SK-N-SH (cell line): Measurements from ENCODE around the gene DNASE1L3. TPM values are rescaled to one million over a fixed set of nuclear protein-coding genes. Genes with fewer than 3 reads are reported as not detected.

Experiments used
- CTCF ChIA-PET: fragments of 300-600, 350-600 bp; formaldehyde crosslinking; extraction: SDS; loops from one replicate; lab custom pipeline; 2021; lab: Yijun Ruan, JAX
- POLR2A ChIA-PET: fragments of 350-600 bp; sonication (Branson Sonifier 250); formaldehyde crosslinking; extraction: SDS; loops from one replicate; lab custom pipeline; 2020; ENCODE audit warnings: antibody characterized with exemption, inconsistent platforms; lab: Yijun Ruan, JAX
- DNase-seq: peaks from one replicate; pipeline ENCODE4 v3.0.0; 2012
- H2AFZ ChIP-seq: fragments of 200-600 bp; sonication (generic); 2 replicates; pipeline ENCODE4 v1.8.1; 2016; ENCODE audit warnings: antibody characterized with exemption, mild to moderate bottlenecking, low read depth
- H3F3A ChIP-seq: fragments of 200-600 bp; sonication (generic); replicated peaks from 2 replicates; pipeline ENCODE3; 2016; ENCODE audit warnings: antibody characterized with exemption, mild to moderate bottlenecking; ENCODE audit not compliant: insufficient read depth
- H3K27ac ChIP-seq, 2 experiments: fragments of 200-500 bp in 1 of 2; fragments of 200-600 bp in 1 of 2; sonication (Bioruptor generic) in 1 of 2; sonication (generic), shearing (Covaris generic) in 1 of 2; 2 replicates each; pipeline versions ENCODE4 v1.5.1 to v1.6.1; 2014 to 2016; ENCODE audit warnings: low read depth in 2 of 2, inconsistent platforms in 1 of 2, low read length in 1 of 2, mild to moderate bottlenecking in 1 of 2, mixed read lengths in 1 of 2
- H3K27me3 ChIP-seq: fragments of 200-600 bp; sonication (generic), shearing (Covaris generic); 2 replicates; pipeline ENCODE4 v1.6.1; 2016; ENCODE audit warnings: mixed run types; ENCODE audit not compliant: insufficient read depth
- H3K36me3 ChIP-seq, 2 experiments: fragments of 200-500 bp in 1 of 2; fragments of 200-600 bp in 1 of 2; sonication (Bioruptor generic) in 1 of 2; sonication (generic) in 1 of 2; replicated peaks in 1 of 2; 2 replicates each; pipeline versions ENCODE3 to v1.5.1; 2014 to 2016; ENCODE audit warnings: low read length in 1 of 2, mild to moderate bottlenecking in 1 of 2; ENCODE audit not compliant: insufficient read depth in 2 of 2, control insufficient read depth in 1 of 2
- H3K4me1 ChIP-seq, 2 experiments: fragments of 200-500 bp in 1 of 2; fragments of 200-600 bp in 1 of 2; sonication (Bioruptor generic) in 1 of 2; sonication (generic), shearing (Covaris generic) in 1 of 2; 2 replicates each; pipeline versions ENCODE4 v1.5.1 to v1.6.1; 2014 to 2016; ENCODE audit warnings: low read depth in 1 of 2, low read length in 1 of 2, mixed run types in 1 of 2; ENCODE audit not compliant: insufficient read depth in 2 of 2, control insufficient read depth in 1 of 2
- H3K4me2 ChIP-seq: fragments of 200-600 bp; sonication (generic), shearing (Covaris generic); 2 replicates; pipeline ENCODE4 v1.6.1; 2017; ENCODE audit warnings: mixed run types
- H3K4me3 ChIP-seq, 2 experiments: fragments of 200-500 bp in 1 of 2; fragments of 200-600 bp in 1 of 2; sonication (Bioruptor generic) in 1 of 2; sonication (generic), shearing (Covaris generic) in 1 of 2; 2 replicates each; pipeline versions ENCODE4 v1.5.1 to v1.8.1; 2014 to 2016; ENCODE audit warnings: low read depth in 2 of 2, inconsistent platforms in 1 of 2, low read length in 1 of 2, mild to moderate bottlenecking in 1 of 2, mixed read lengths in 1 of 2, moderate library complexity in 1 of 2
- H3K79me2 ChIP-seq: fragments of 200-600 bp; sonication (generic); 2 replicates; pipeline ENCODE4 v1.8.1; 2017; ENCODE audit warnings: mild to moderate bottlenecking; ENCODE audit not compliant: insufficient read depth
- H3K9ac ChIP-seq: fragments of 200-600 bp; sonication (generic); 2 replicates; pipeline ENCODE4 v1.6.1; 2017; ENCODE audit warnings: mixed run types
- H3K9me2 ChIP-seq: fragments of 200-600 bp; sonication (generic); 2 replicates; pipeline ENCODE4 v1.6.1; 2017; ENCODE audit warnings: mixed run types
- H3K9me3 ChIP-seq: fragments of 200-600 bp; sonication (generic); 2 replicates; pipeline ENCODE4 v1.6.1; 2017; ENCODE audit warnings: mixed run types, mild to moderate bottlenecking, moderate library complexity
- H4K20me1 ChIP-seq: fragments of 200-600 bp; sonication (generic); 2 replicates; pipeline ENCODE4 v1.6.1; 2017; ENCODE audit warnings: mild to moderate bottlenecking, mixed run types; ENCODE audit not compliant: insufficient read depth
- GATA2 ChIP-seq: sonication (generic); formaldehyde crosslinking; IDR thresholded peaks from 2 replicates; pipeline ENCODE4 v1.5.0; 2020; ENCODE audit warnings: mild to moderate bottlenecking, missing genetic modification reagents
- MXI1 ChIP-seq: IDR thresholded peaks from 2 replicates; pipeline ENCODE4 v1.6.1; 2012; ENCODE audit warnings: mild to moderate bottlenecking, low read depth, low read length, improper control_type of control experiment
- NFIC ChIP-seq: IDR thresholded peaks from 2 replicates; pipeline ENCODE4 v1.4.0; 2012; ENCODE audit warnings: borderline replicate concordance
- POLR2AphosphoS5 ChIP-seq: IDR thresholded peaks from 2 replicates; pipeline ENCODE4 v1.6.1; 2012; ENCODE audit warnings: low read depth, low read length
- RAD21 ChIP-seq: IDR thresholded peaks from 2 replicates; pipeline ENCODE4 v1.6.1; 2012; ENCODE audit warnings: mild to moderate bottlenecking, low read length
- SIN3A ChIP-seq: IDR thresholded peaks from 2 replicates; pipeline ENCODE4 v1.6.1; 2012; ENCODE audit warnings: low read depth, mild to moderate bottlenecking, low read length, moderate library complexity, borderline replicate concordance
- SMC3 ChIP-seq: IDR thresholded peaks from 2 replicates; pipeline ENCODE4 v1.6.1; 2012; ENCODE audit warnings: low read depth, low read length, improper control_type of control experiment
- WGBS: methylation state at CpG from one replicate; pipeline ENCODE4 v1.1.6; 2017; ENCODE audit warnings: low lambda C conversion rate; 5-methylcytosine and 5-hydroxymethylcytosine counted together
- polyA plus RNA-seq, 3 experiments: library from polyadenylated mRNA; depleted of rRNA; stranded (reverse); fragments of >200 nt; gene quantifications; 2 replicates each; pipeline ENCODE4 v1.2.3, GENCODE V29; 2012
- TF ChIP-seq, protein P1 (sequence below): IDR thresholded peaks from 2 replicates; pipeline ENCODE4 v1.4.0; 2012; ENCODE audit warnings: low read depth, borderline replicate concordance
- TF ChIP-seq, protein P2 (sequence below): IDR thresholded peaks from 2 replicates; pipeline ENCODE4 v1.6.1; 2012; ENCODE audit warnings: mild to moderate bottlenecking, low read depth, low read length, moderate library complexity
- TF ChIP-seq, protein P3 (sequence below): IDR thresholded peaks from 2 replicates; pipeline ENCODE4 v1.4.0; 2012; ENCODE audit warnings: low read depth
- TF ChIP-seq, protein P4 (sequence below): IDR thresholded peaks from 2 replicates; pipeline ENCODE4; 2012
- TF ChIP-seq, protein P5 (sequence below): fragments of 200-600 bp; sonication (generic); IDR thresholded peaks from 2 replicates; pipeline ENCODE4 v1.6.1; 2017; ENCODE audit warnings: antibody characterized with exemption, mild to moderate bottlenecking, moderate library complexity

DNASE1L3 gene
- polyA plus RNA-seq, 1 of the 3 experiments (the other 2 are of a cell fraction) = not detected

DNA sequence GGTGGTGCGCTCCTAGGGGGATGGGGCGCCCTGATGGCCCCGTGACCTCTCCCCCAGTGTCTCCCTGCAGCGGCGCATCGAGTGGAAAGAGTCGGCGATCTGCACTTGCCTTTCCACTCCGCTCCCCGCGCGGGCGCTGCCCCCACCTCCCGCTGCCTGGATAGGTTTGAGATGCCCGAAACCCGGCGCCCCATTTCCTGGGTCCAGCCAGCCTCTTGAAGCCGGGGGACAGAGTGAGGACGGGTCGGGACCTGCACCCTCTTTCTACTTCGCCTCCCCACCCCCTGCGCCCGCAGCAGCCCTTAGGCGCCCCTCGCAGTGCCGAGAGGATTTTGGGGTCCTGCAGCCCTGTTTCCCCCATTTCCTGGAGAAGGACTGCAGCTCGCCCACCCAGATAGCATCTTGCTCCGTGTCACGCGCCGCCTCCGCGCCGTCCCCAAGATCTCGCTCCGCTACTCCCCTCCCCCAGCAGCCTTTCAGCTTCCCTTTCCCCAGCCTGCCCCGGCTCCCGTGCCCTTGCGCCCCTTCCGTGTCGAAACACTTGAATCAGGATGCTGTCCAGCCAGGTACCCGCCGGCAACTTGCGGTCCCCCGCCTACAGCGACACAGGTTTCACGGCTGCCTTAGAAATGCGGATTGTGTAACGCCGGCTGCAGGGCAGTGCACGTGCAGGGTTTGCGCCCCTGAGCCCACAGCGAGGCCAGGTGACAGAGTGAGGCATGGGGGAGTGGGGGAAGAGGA is 27.3 kb upstream of the DNASE1L3 start:
- POLR2A ChIA-PET = no interaction called here
- peak; percentile 91 for TF ChIP-seq MXI1
- TF ChIP-seq, protein P1, sequence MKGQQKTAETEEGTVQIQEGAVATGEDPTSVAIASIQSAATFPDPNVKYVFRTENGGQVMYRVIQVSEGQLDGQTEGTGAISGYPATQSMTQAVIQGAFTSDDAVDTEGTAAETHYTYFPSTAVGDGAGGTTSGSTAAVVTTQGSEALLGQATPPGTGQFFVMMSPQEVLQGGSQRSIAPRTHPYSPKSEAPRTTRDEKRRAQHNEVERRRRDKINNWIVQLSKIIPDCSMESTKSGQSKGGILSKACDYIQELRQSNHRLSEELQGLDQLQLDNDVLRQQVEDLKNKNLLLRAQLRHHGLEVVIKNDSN = 0 out of 2 replicates have a peak, but pooled peaks have one; percentile 27
- TF ChIP-seq, protein P2, sequence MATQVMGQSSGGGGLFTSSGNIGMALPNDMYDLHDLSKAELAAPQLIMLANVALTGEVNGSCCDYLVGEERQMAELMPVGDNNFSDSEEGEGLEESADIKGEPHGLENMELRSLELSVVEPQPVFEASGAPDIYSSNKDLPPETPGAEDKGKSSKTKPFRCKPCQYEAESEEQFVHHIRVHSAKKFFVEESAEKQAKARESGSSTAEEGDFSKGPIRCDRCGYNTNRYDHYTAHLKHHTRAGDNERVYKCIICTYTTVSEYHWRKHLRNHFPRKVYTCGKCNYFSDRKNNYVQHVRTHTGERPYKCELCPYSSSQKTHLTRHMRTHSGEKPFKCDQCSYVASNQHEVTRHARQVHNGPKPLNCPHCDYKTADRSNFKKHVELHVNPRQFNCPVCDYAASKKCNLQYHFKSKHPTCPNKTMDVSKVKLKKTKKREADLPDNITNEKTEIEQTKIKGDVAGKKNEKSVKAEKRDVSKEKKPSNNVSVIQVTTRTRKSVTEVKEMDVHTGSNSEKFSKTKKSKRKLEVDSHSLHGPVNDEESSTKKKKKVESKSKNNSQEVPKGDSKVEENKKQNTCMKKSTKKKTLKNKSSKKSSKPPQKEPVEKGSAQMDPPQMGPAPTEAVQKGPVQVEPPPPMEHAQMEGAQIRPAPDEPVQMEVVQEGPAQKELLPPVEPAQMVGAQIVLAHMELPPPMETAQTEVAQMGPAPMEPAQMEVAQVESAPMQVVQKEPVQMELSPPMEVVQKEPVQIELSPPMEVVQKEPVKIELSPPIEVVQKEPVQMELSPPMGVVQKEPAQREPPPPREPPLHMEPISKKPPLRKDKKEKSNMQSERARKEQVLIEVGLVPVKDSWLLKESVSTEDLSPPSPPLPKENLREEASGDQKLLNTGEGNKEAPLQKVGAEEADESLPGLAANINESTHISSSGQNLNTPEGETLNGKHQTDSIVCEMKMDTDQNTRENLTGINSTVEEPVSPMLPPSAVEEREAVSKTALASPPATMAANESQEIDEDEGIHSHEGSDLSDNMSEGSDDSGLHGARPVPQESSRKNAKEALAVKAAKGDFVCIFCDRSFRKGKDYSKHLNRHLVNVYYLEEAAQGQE = peak; percentile 34; the same call in 1 of the 2 replicates
- TF ChIP-seq NFIC = no peak
- TF ChIP-seq, protein P3, sequence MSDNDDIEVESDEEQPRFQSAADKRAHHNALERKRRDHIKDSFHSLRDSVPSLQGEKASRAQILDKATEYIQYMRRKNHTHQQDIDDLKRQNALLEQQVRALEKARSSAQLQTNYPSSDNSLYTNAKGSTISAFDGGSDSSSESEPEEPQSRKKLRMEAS = 0 out of 2 replicates have a peak, but pooled peaks have one; percentile 46
- TF ChIP-seq GATA2 (CRISPR knock-in tag) = peak; percentile 73
- H3K27ac ChIP-seq = peak overlapping the region; percentile 50 to 65; a peak in 2 of 4 replicates

DNA sequence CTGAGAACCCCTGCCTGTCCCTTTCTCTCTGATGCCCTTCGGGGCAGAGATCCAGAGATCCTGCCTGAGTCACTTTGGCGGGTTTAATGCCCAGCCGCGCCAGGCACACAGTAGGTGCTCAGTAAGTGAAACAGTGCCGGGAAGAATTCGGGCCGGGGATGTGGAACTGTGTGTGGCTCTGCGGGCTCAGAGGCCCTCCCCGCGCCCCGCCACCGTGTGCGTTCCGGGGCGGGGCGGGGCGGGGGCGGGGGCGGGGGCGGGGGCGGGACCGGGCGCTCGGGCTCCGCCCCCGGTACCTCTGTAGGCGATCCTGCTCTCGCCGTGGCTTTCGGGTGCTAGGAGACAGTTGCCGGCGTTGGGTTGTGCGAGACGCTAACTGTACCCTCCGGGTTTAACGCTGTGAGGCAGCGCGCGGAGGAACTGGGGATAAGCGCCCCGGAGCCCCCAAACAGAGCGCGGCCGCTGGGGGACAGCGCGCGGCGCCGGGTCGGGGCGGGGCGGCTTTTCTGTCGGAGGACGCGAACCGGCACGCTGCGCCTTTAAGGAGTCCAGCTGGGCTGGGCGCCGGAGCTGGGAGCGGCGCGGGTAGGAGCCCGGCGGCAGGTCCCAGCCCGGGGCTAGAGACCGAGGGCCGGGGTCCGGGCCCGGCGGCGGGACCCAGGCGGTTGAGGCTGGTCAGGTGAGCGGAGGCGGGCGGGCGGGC is 26.6 kb upstream of the DNASE1L3 start, which contains the start of gene ABHD6:
ABHD6 (plus strand) TSS at position 555 of the 703 bp plus-strand sequence. CDS start 18,795 bp downstream, outside the sequence.
- Histone ChIP-seq H2AFZ (peak within 1 kb of the TSS; percentile 97), H3F3A (no peaks in the 10 kb centered on the region), H3K27ac (peak within 1 kb of the TSS; percentile 50 to 65; a peak in 3 of 4 replicates), H4K20me1 (no peaks in the 10 kb centered on the region), H3K4me2 (peak within 1 kb of the TSS; percentile 98), H3K9me3 (no peaks in the 10 kb centered on the region), H3K4me1 (peaks cover 0 to 13% of the 10 kb centered on the region in 2 experiments; a peak in 1 of 4 replicates), H3K27me3 (no peaks in the 10 kb centered on the region), H3K79me2 (peaks cover 20% of the 10 kb centered on the region; the same call in 1 of the 2 replicates), H3K36me3 (no peaks in the 10 kb centered on the region), H3K4me3 (peak within 1 kb of the TSS; percentile 79 to 86), H3K9me2 (no peaks in the 10 kb centered on the region), H3K9ac (peak within 1 kb of the TSS; percentile 65)
- TF ChIP-seq MXI1 (peak; percentile 43; the same call in 1 of the 2 replicates), SMC3 (peak; percentile 41; the same call in 1 of the 2 replicates), GATA2 (CRISPR knock-in tag) (no peak), RAD21 (peak; percentile 58), POLR2AphosphoS5 (peak; percentile 36; the same call in 1 of the 2 replicates), SIN3A (0 out of 2 replicates have a peak, but pooled peaks have one; percentile 32)
- TF ChIP-seq, protein P4, sequence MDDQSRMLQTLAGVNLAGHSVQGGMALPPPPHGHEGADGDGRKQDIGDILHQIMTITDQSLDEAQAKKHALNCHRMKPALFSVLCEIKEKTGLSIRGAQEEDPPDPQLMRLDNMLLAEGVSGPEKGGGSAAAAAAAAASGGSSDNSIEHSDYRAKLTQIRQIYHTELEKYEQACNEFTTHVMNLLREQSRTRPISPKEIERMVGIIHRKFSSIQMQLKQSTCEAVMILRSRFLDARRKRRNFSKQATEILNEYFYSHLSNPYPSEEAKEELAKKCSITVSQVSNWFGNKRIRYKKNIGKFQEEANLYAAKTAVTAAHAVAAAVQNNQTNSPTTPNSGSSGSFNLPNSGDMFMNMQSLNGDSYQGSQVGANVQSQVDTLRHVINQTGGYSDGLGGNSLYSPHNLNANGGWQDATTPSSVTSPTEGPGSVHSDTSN = no peak
- TF ChIP-seq, protein P5, sequence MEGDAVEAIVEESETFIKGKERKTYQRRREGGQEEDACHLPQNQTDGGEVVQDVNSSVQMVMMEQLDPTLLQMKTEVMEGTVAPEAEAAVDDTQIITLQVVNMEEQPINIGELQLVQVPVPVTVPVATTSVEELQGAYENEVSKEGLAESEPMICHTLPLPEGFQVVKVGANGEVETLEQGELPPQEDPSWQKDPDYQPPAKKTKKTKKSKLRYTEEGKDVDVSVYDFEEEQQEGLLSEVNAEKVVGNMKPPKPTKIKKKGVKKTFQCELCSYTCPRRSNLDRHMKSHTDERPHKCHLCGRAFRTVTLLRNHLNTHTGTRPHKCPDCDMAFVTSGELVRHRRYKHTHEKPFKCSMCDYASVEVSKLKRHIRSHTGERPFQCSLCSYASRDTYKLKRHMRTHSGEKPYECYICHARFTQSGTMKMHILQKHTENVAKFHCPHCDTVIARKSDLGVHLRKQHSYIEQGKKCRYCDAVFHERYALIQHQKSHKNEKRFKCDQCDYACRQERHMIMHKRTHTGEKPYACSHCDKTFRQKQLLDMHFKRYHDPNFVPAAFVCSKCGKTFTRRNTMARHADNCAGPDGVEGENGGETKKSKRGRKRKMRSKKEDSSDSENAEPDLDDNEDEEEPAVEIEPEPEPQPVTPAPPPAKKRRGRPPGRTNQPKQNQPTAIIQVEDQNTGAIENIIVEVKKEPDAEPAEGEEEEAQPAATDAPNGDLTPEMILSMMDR = peak; percentile 56
- 0% methylated on average over 14 of the region's 77 CpGs for WGBS
- POLR2A ChIA-PET = no interaction called here
- CTCF ChIA-PET = interaction anchor here (0.6 to 2.8 kb wide), 12 partner anchors 13 to 258 kb away, joined by 3 to 17 read pairs (median 4); partner anchors contain the start of genes HTD2 and RPP14
- peak; percentile 94 for DNase-seq

More for the DNA sequence above, 27.3 kb upstream of the DNASE1L3 start:
- whole genome bisulfite sequencing = 4% methylated on average over 43 of the region's 53 CpGs
- Histone ChIP-seq H3K9me2 (no peaks in the 10 kb centered on the region), H2AFZ (peak overlapping the region; percentile 97), H3K9me3 (no peaks in the 10 kb centered on the region), H3K9ac (peak overlapping the region; percentile 61), H3F3A (no peaks in the 10 kb centered on the region), H3K4me3 (peak overlapping the region; percentile 79 to 86), H3K4me1 (peaks cover 0 to 13% of the 10 kb centered on the region in 2 experiments; a peak in 1 of 4 replicates), H4K20me1 (0 out of 2 replicates have a peak, but pooled peaks cover under 1% of the 10 kb centered on the region), H3K4me2 (peak overlapping the region; percentile 98), H3K36me3 (no peaks in the 10 kb centered on the region), H3K79me2 (peaks cover 20% of the 10 kb centered on the region; the same call in 1 of the 2 replicates), H3K27me3 (no peaks in the 10 kb centered on the region)
- DNase-seq = peak; percentile 64
- CTCF ChIA-PET = interaction anchor here (0.6 to 2.8 kb wide), 11 partner anchors 12 to 257 kb away, joined by 3 to 17 read pairs (median 3); partner anchors contain the start of genes HTD2 and RPP14
